ENCODE data around the gene TMEM33.

GRCh38 chr4:41889317-41889716 lies 45.9 kb upstream of the TMEM33 start:
- TF ChIP-seq, protein P1, sequence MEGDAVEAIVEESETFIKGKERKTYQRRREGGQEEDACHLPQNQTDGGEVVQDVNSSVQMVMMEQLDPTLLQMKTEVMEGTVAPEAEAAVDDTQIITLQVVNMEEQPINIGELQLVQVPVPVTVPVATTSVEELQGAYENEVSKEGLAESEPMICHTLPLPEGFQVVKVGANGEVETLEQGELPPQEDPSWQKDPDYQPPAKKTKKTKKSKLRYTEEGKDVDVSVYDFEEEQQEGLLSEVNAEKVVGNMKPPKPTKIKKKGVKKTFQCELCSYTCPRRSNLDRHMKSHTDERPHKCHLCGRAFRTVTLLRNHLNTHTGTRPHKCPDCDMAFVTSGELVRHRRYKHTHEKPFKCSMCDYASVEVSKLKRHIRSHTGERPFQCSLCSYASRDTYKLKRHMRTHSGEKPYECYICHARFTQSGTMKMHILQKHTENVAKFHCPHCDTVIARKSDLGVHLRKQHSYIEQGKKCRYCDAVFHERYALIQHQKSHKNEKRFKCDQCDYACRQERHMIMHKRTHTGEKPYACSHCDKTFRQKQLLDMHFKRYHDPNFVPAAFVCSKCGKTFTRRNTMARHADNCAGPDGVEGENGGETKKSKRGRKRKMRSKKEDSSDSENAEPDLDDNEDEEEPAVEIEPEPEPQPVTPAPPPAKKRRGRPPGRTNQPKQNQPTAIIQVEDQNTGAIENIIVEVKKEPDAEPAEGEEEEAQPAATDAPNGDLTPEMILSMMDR (IDR thresholded peaks at IDR 0.05): no peak
- no peak for TF ChIP-seq POLR2A (IDR thresholded peaks at IDR 0.05)
